Caco-2 (cell line): ENCODE measurements around the gene NOTUM. TPM values are rescaled to one million over a fixed set of nuclear protein-coding genes. Genes with fewer than 3 reads are reported as not detected.

Source experiments
- BruUV-seq: library from RNA; stranded (reverse); fragments of 400-500 nt; replicated peaks from 2 replicates; lab custom pipeline; 2021; lab: Mats Ljungman, UMichigan
- CTCF ChIA-PET: fragments of 300-600 bp; sonication (Branson Sonifier 250); formaldehyde crosslinking; loops from one replicate; lab custom pipeline; 2022; ENCODE audit warnings: antibody characterized with exemption; lab: Charles Lee
- POLR2A ChIA-PET: fragments of 300-600 bp; sonication (Branson Sonifier 250); formaldehyde crosslinking; loops from one replicate; lab custom pipeline; 2022; ENCODE audit warnings: antibody characterized with exemption; lab: Charles Lee
- DNase-seq, 2 experiments: peaks; one replicate each; pipeline versions ENCODE4 v3.0.0 to v3.0.0-alpha.2; 2020 to 2022
- H3K27me3 ChIP-seq: replicated peaks from 2 replicates; pipeline ENCODE4 v1.6.0; 2011; ENCODE audit warnings: low read length; ENCODE audit not compliant: control insufficient read depth, insufficient read depth
- H3K36me3 ChIP-seq: 2 replicates; pipeline ENCODE4 v1.5.1; 2011; ENCODE audit warnings: low read length; ENCODE audit not compliant: control insufficient read depth, insufficient read depth
- H3K4me1 ChIP-seq: fragments of 250-450 bp; sonication (Bioruptor Pico); 2 replicates; pipeline ENCODE4 v1.5.1; 2020; ENCODE audit warnings: mild to moderate bottlenecking
- H3K4me3 ChIP-seq: 2 replicates; pipeline ENCODE4 v1.5.1; 2011; ENCODE audit warnings: low read depth, mild to moderate bottlenecking, control low read depth, low read length
- H3K9me3 ChIP-seq: fragments of 250-450 bp; sonication (Bioruptor Pico); 2 replicates; pipeline ENCODE4 v1.5.1; 2020; ENCODE audit warnings: mild to moderate bottlenecking, moderate library complexity
- H3K27ac Mint-ChIP-seq: one replicate; pipeline ENCODE4 v1.8.0; 2022; ENCODE audit warnings: mixed read lengths; ENCODE audit not compliant: unreplicated experiment
- H3K27me3 Mint-ChIP-seq: one replicate; pipeline ENCODE4 v1.8.0; 2022; ENCODE audit warnings: mixed read lengths; ENCODE audit not compliant: insufficient read depth, unreplicated experiment
- H3K36me3 Mint-ChIP-seq: one replicate; pipeline ENCODE4 v1.8.0; 2022; ENCODE audit warnings: mild to moderate bottlenecking, mixed read lengths; ENCODE audit not compliant: insufficient read depth, unreplicated experiment
- H3K4me1 Mint-ChIP-seq: one replicate; pipeline ENCODE4 v1.8.0; 2022; ENCODE audit warnings: low read depth, mixed read lengths; ENCODE audit not compliant: unreplicated experiment
- H3K4me3 Mint-ChIP-seq: one replicate; pipeline ENCODE4 v1.8.0; 2022; ENCODE audit warnings: mild to moderate bottlenecking, moderate library complexity, mixed read lengths; ENCODE audit not compliant: unreplicated experiment
- H3K9me3 Mint-ChIP-seq: one replicate; pipeline ENCODE4 v1.8.0; 2022; ENCODE audit warnings: mixed read lengths; ENCODE audit not compliant: unreplicated experiment
- CTCF ChIP-seq, 2 experiments: fragments of 200-600 bp in 1 of 2; IDR thresholded peaks; 1 replicate in 1 of 2; 2 replicates in 1 of 2; pipeline versions ENCODE4 v1.5.1 to v1.8.0; 2011 to 2022; ENCODE audit warnings: antibody characterized with exemption in 1 of 2, control low read depth in 1 of 2, inconsistent platforms in 1 of 2, low read depth in 1 of 2, low read length in 1 of 2, mild to moderate bottlenecking in 1 of 2, moderate library complexity in 1 of 2; ENCODE audit not compliant: insufficient read depth in 1 of 2, severe bottlenecking in 1 of 2, unreplicated experiment in 1 of 2
- intact Hi-C: fragments of 100-400 bp; cut with micrococcal nuclease; formaldehyde crosslinking; loops from one replicate; pipeline ENCODE4 v1.10.0; 2022; ENCODE audit not compliant: unreplicated experiment
- total RNA-seq: library from RNA; stranded (reverse); gene quantifications from 2 replicates; pipeline ENCODE4 v1.2.3, GENCODE V29; 2022

Gene NOTUM
- total RNA-seq, 1 experiment from 2014 or later = 11.1 TPM

- H3K4me1 Mint-ChIP-seq = peaks cover 17% of the 10 kb centered on the region
- H3K4me3 Mint-ChIP-seq = peak overlapping the region; percentile 77
- ChIA-PET POLR2A (interaction anchor here (0.6 to 1.7 kb wide), 9 partner anchors 9 to 111 kb away, joined by 3 to 11 read pairs (median 6); partner anchors contain the start of genes CENPX, DCXR, LRRC45 and PCYT2), CTCF (interaction anchor here (0.5 to 2.1 kb wide), 5 partner anchors 11 to 111 kb away, joined by 3 to 10 read pairs (median 3); partner anchors contain the start of genes CENPX, DCXR, LRRC45 and PYCR1)
- H3K27ac Mint-ChIP-seq = peak overlapping the region; percentile 85
- peaks cover 28% of the 10 kb centered on the region for H3K36me3 Mint-ChIP-seq
- Histone ChIP-seq H3K36me3 (peaks cover 2% of the 10 kb centered on the region), H3K4me3 (peak overlapping the region; percentile 89), H3K9me3 (no peaks in the 10 kb centered on the region), H3K4me1 (peaks cover 14% of the 10 kb centered on the region), H3K27me3 (no peaks in the 10 kb centered on the region)
- H3K27me3 Mint-ChIP-seq = no peaks in the 10 kb centered on the region
- TF ChIP-seq CTCF (IDR thresholded peaks at IDR 0.05; ENCODE audit: insufficient read depth in 1 of 2, low read depth in 1 of 2, low read length in 1 of 2, severe bottlenecking in 1 of 2, unreplicated experiment in 1 of 2) = no peak
- H3K9me3 Mint-ChIP-seq = no peaks in the 10 kb centered on the region
- TSS peak; percentile 34 for BruUV-seq
- intact Hi-C loops = loop anchor here (1.0 to 5.0 kb wide), 4 partner anchors 8 to 596 kb away; partner anchors contain the start of genes CENPX, LRRC45, PCYT2 and SIRT7
- peak; percentile 85 to 91 for DNase-seq
Measured at GRCh38 chr17:81926451-81927151, 34.4 kb downstream of the NOTUM start.

- H3K9me3 Mint-ChIP-seq = no peaks in the 10 kb centered on the region
- peaks cover 30% of the 10 kb centered on the region for H3K36me3 Mint-ChIP-seq
- peak overlapping the region; percentile 85 for H3K27ac Mint-ChIP-seq
- Histone ChIP-seq H3K4me1 (peaks cover 14% of the 10 kb centered on the region), H3K27me3 (no peaks in the 10 kb centered on the region), H3K9me3 (no peaks in the 10 kb centered on the region), H3K36me3 (peaks cover 2% of the 10 kb centered on the region), H3K4me3 (peak overlapping the region; percentile 89)
- H3K4me1 Mint-ChIP-seq = peaks cover 17% of the 10 kb centered on the region
- no peaks in the 10 kb centered on the region for H3K27me3 Mint-ChIP-seq
- TF ChIP-seq CTCF (IDR thresholded peaks at IDR 0.05; ENCODE audit: insufficient read depth in 1 of 2, low read depth in 1 of 2, low read length in 1 of 2, severe bottlenecking in 1 of 2, unreplicated experiment in 1 of 2) = no peak
- POLR2A ChIA-PET = interaction anchor here (0.6 to 1.7 kb wide), 8 partner anchors 8 to 112 kb away, joined by 3 to 11 read pairs (median 6); partner anchors contain the start of genes CENPX, DCXR, LRRC45 and PCYT2
- no peak for DNase-seq
- H3K4me3 Mint-ChIP-seq = peak overlapping the region; percentile 77
- BruUV-seq = TSS peak; percentile 37
- CTCF ChIA-PET = interaction anchor here (0.8 to 2.1 kb wide), 3 partner anchors 34 to 112 kb away, joined by 3 to 10 read pairs (median 10); partner anchors contain the start of genes CENPX, DCXR and LRRC45
- intact Hi-C loops = loop anchor here (1.0 to 5.0 kb wide), 4 partner anchors 8 to 596 kb away; partner anchors contain the start of genes CENPX, LRRC45, PCYT2 and SIRT7
Measured at GRCh38 chr17:81925860-81926450, 35.0 kb downstream of the NOTUM start.
